ENCODE data around the gene HMCN1.

Gene HMCN1

DNA sequence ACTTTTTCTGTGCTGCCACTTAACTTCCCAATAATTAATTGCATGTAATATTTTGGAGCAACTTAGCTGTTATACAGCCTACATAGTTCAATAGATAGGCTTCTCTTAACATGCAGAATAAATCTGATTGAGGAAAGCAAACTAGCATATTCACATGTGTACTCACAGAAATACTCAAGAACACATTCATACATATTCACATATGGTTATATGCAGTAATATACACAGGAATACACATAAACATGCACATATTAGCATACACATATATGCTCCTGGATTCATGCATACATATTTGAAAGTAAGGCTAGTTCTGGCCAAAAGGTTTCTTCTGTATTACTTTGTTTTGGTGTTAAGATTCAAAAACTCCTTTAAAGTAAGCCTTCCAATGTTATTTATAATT lies 73.1 kb downstream of the HMCN1 start:
- DNase-seq, result no peak

DNA sequence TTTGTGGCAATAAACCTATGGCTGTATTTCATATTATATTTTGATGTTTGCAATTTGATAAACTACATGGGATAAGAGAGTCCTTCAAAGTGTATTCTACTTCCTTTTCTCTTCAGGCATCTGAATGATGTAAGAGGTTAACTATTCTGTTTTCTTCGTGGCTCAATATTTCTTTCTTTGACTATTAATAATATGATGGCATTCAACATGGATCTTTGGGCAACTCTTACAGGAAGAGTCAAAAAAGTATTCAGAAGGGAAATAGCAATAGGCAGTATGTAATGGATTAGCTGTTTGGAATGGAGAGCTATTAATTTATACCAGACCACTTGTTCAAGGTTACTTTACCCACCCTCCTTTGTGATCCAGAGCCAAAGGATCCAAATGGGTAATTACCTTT lies 74.4 kb downstream of the HMCN1 start:
- DNase-seq, result no peak

DNA sequence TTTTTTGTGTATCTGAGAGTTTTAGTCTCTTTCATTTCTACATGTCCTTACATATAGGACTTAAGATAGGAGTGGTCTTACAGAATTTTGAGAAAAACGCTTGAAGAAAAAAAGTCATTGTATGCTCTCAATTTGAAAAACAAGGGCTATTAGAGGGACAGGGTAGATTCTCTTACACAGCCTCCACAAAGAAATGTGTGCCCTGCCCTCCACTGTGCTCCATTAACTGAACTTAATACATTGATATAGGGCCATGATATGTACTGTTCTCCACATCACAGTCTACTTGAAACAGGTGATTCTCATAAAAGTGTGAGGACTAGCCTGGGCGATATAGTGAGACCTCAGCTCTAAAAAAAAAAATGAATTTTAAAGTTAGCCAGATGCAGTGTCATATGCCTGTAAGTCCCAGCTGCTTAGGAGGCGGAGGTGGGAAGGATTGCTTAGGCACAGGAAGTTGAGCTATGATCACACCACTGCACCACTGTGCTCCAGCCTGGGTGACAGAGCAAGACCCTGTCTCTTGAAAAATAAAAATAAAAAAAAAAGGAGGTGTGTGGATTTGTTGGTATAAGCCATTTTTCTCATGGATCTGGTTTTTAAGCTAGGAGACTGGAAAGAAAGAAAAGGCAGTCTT lies 77.0 kb downstream of the HMCN1 start:
- DNase-seq, result no peak

DNA sequence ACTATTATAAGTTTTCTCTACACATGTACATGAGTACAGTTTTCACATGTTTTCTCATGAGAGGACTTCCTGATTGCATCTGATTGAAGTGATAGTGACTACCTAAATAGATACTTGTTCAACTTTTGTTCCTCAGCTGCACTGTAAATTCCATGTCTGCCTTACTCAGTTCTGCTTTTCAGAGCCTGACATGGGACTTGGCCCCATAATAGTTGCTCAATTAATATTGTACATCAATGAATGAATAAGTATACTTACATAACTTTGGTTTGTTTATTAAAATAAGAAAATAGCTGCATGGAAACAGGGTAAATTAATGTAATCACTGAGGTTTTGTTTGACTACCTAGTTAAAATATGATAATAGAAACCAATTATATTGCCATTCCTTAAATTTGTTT lies 78.7 kb downstream of the HMCN1 start:
- DNase-seq, result no peak

DNA sequence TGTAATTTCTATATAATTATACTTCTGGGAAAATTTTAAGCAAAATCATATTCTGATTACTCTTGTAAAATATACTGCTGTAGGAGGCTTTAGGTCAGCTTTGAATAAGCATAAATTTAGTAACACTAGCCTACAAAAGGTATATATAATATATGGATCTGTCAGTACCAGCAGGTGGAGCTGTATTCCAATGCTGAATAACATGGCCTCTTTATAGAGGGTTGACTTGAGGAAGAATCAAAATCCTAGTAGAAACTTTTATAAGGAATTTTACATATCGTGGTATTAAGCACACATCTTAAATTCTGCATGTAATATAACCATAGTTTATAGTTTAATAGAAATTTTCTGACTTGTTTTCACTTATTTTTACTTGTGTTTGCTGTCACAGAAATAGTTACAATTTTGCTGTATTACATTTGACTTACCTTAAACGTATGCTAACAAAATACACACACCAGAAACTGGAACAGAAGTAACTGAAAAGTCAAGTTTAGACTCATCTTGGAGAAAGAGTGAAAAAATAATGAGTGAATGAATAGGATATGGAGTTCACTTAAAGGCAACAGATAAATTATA lies 79.3 kb downstream of the HMCN1 start:
- peak; percentile 18 to 53 for DNase-seq

DNA sequence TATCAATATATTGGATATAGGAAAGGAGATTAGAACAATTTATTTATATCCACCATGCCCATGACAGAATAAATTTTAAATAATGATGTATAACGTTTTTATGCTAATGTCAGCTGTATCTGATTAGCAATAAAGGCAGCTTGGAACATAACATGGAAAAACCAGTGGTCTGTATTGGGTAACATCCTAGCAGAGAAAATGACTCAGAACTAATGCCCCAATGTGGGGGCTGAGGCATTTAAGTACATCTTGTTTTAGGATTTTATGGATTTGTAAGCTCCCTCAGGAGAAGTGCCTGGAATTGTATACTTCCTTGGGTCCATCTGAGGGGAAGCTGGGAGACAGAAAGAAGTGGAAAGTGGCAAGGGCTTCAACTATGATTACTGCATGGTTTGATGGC lies 82.3 kb downstream of the HMCN1 start:
- DNase-seq, result no peak

DNA sequence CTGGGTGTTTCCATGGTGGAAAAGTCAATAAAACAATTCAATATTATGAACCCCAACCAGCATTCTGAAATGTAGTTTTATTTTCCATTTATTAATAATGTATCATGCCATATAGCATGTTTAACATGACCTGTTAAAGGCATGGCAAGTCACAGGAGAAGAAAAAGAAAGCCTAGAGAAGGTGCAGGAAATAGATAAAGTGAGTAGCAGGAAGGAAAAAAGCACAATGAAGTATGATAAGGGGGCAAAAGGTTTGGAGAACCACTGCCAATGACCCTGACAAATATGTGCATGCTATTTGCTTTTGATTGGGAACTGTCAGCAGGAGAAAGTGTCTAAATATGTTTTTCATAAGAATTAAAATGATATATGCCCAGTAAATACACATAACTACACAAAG lies 85.6 kb downstream of the HMCN1 start:
- DNase-seq, result no peak

DNA sequence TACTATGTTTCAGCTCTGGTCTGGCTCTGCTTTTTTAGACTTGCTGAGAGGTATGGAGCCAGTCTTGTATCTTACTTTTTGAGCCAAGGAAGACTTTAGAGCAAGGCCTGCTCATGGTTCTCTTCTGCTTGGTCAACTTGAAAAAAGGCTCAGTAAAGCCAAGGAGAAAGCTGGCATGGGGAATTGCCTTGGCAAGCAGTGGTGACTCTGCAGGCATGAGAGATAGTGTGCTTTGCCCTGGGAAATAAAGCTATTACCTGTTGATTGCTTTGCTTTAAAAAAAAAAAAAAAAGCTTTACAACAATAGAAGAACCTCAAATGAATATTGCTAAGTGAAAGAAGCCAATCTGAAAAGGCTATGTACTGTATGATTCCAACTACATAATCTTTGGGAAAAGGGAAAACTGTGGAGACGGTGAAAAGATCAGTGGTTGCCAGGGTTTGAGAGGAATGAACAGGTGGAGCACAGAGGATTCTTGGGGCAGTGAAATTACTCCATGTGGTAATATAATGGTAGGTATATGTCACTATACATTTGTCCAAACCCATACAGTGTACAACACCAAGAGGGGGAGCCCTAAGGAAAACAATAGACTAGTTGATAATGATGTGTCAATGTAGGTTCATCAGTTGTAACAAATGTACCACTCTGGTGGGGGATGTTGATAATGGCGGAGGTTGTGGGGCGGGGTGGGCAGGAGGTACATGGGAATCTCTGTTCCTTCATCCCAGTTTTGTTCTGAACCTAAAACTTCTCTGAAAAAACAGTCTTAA lies 87.6 kb downstream of the HMCN1 start:
- DNase-seq, result no peak

DNA sequence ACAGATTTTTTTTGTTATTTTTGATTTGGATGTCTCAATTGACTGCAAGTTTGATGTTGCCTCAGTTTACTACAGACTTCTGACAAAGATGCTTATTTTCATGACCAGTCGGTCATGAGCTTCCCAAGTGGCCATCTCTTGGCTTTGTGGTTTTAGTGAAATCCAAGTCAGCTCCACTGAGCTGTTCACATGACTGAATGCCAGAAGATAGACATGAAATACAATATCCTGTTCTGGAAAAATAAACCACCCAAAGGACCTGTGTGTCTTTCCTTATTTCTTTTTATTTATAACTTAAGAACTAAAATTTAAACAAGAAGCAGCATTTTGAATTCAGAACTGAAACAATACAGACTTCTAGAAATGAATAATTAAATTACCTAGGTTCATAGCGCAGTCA lies 89.3 kb downstream of the HMCN1 start:
- DNase-seq, result no peak

DNA sequence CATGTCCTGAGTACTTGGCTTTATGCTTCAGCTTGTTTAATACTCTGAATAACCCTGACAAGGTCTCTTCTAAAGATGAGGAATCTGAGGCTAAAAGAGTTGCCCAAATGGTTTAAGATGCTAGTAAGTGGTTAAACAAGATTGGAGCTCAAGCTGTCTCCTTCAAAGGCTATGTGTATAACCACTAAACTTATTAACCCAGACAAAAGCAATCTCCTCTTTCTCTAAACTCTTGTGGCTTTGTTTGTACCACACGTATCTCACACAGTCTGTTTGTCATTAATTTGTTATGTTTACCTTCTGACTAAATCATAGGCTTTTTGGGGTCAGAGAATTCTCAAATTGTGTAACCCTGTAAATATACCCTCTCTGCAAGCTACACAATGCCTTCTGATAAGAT lies 89.9 kb downstream of the HMCN1 start:
- DNase-seq, result no peak

DNA sequence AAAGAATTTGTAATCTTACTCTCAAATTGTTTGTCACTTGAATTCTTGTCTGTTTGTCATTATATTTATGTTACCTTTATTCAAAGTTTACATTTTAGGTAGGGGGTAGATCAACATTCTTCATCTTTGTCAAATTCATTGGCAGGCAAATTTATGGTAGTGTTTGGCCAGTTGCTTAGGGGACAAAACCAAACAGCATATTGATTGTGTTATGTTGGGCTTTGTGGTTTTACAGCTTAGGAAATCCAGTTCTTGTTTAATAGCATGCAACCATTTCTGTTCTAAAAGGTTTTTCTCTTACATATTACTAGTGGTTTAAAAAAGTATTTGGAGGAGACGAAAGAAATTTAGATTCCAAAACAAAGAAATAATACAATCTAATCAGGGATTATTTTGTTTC lies 91.4 kb downstream of the HMCN1 start:
- no peak for DNase-seq

DNA sequence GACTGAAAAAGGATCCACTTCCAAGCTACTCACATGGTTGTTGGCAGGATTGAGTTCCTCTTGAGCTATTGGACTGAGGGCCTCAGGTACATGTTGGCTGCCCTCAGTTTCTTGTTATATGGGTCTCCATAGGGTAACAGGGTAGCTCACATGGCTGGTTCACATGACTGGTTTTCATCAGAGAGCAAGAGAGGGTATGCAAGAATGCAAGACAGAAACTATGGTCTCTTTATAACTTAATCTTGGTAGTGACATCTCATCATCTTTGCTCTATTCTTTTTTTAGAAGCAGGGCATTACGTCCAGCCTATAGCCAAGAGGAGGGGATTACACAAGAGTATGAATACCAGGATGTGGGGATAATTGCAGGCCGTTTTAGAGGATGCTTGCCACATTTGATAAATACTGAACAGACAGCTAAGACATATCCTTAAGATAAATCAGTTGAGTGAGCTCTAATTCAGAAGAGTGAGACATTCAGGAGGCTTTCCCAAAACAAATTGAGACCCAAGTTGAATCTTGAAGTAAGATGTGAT lies 100.2 kb downstream of the HMCN1 start:
- DNase-seq, result no peak

DNA sequence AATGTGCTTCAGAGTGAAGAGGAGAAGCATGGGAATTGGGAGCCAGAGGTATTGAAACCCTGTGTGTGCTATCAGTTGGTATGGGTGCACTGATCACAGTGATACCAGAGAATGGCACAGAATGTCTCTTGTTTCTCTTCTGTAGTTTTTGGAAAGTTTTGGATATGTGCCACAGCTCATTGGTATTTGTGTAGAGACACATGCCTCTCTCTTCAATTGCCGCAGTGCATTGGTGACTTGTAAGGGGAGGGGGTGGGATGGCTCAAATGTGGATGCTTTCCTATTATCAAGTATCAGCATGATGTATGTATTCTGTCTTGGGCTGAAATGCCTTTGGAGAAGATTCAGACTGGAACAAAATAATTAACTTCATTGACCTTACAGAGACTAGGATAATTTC lies 101.0 kb downstream of the HMCN1 start:
- DNase-seq, result no peak

DNA sequence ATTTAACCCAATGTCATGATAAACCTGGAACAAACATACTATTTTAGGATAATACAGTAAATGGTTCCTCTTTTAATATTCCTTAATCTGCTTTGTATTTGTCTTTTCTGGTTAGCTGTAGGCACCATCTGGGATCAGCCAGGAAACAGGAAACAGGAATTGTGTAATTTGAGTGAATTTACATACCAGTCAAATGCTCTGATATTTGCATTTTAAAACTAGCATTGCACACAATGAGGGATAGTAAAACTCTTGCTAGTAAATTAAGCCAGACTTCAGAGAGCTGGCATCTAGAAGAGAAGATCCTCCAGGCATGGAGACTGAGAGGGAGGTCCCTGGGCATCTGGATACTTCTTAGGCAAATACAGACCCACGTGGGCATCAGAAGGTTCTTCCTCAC lies 103.5 kb downstream of the HMCN1 start:
- no peak for DNase-seq

DNA sequence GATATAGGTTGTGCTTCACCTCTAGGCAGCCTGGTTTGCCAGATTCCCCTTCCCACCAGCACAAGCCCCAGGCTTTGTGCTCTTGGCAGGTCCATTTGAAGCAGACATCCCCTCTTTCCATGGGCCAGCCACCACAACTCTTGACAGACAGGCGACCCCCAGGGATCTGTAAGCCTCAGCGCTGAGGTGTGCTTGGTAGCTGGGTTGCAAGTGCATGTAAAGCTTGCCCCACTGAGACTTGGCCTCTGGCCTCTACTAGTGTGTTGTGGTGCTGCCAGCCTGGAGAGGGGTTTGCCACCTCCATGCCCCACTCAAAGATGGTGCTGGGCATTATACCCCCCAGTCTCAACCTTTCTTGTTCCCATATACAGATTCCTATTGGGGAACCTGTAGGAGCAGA lies 103.9 kb downstream of the HMCN1 start:
- DNase-seq, result no peak

DNA sequence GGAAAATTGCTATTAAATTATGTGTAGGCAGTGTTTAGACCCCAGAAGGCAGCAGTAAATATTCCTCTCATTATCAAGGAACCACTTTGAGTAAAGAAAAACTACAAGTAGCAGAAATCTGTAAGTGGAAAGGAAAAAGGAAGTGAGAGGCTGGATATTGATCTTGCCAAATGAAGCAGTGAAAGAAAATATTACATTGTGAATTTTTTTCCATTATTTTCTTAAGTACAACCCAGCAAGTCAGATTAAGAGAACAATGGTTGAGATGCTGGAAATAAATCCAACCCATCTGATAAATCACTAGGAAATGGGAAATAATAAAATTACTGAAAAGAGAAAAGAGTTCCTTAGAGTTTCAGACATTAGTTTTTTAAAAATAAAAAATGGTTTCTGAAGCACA lies 106.7 kb downstream of the HMCN1 start:
- no peak for DNase-seq

DNA sequence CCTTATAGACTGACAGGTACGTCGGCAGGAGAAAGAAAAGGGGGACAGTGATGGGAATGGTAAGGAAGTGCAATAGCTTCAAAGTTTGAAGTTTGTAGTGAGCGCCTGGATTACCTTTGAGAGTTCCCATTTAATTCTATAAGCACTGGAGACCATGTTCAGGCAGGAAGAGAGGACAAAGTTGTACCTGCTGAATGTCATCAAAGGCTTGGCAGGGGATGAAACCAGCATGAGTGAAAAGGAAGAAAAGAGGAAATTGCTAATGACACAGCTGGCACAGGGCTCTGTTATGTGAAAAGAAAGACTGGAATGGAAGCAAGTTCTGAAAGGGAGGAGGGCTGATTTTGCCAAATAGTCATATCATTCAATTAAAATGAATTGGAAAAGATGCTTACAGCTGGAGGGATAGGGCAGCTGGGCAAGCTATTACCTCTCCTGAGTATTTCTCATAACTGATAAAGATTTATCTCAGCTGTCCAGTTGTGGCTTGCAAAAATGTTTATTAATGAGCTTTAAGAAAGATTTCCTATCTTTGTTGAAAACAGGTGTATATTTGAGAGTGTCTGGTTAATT lies 109.2 kb downstream of the HMCN1 start:
- DNase-seq, result no peak

DNA sequence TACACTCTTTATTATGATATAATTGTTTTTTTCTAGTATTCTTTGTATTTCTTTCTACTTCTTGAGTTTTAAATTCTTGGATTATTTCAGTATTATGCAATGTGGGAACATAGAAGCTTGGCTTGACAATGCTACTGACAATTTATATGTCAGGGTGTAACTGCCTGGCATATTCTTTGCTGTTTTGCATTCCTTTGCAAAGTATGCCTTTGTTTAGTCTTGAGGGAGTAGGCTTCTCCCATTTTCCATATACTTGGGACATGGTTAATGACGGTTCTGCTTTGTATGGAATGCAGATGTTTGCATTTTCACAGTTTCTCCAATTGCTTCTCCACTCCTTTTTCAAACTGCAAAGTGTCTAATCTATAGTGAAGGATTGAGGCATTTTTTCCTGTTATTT lies 109.8 kb downstream of the HMCN1 start:
- DNase-seq, result no peak

DNA sequence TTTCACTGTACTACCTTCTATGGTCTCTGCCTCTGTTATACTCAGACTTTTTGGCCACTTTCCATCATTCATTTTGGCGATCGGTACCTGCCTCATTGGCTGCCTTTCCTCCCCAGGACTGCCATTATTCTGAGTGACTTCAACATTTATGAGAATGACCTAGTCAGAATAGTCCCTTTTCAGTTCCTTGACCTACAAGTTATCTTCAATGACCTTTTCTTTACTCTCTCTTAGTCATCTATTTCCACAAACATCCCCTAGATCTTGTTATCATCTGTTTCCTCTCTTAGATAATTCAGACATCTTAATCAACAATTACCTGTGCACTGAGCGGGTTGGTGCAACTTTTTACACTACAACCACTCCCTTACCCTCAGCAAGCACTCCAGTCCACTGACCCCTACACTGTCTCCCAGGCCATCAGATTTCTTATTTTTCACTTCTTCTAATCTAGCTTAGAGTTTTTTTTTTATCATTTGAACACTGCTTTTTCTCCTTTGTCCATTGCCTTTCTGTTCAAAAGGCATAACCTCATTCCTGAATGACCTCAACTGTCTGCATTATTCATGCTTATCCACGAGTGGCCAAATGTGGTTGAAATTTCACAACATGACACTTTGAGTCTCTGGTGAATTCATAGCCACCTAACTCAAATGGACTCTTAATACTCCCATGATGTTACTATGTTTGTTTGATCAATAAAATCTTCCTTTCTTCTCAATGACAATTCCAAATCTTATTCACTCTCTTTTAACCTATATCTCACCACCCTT lies 112.7 kb downstream of the HMCN1 start:
- DNase-seq, result no peak

DNA sequence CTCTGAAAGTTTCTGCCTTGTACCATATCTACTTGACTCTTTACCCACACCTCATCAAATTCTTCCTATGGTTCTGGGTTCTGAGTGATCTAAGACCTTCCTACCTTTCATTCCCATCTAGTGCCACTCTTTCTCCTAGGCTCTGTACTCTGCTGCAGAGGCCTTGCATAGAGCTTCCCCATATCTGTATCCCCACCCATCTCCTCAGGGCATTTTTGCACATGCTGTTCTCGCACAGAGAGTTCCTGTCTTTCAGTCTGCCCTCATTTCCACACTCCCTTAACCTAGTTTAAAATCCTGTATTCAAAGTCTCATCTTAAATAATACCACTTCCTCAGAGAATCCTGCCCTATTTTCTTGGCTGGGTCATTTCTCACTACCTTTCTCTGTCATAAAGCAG lies 114.8 kb downstream of the HMCN1 start:
- no peak for DNase-seq

DNA sequence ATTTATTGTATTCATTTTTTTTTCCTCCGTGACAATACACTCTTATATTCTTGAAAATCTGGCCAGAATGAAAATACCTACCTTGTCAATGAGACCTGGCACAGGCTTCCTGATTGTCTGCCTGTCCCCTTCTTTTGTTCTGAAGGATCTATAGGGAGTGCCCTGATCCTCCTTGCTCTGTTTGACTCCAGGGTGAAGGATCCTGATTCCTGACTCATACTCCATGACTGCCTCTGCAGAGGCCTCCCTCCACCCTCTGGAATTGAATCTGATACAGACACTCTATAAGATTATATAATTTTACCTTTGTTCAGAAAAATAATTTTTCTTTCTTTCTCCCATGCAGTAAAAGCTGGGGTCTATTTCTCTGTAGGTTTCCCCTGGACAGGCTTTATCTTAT lies 116.2 kb downstream of the HMCN1 start:
- DNase-seq, result no peak

DNA sequence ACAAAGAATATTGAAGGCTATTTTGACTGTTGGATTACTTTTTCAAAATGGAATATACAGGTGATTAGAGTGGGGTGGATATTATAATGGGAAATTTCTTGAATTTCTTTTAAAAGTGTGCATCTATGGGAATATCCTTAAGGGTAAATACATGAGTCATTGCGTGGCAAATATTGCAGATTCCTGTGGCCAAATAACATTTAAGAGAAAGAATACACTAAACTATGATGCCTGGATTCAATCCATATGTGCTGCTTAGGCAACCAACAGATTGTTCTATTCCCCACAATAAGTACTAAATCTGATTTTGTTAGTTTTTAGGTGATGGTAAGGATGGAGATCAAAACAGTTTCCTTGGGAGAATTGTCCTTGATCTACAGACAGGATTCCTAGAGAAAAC lies 119.5 kb downstream of the HMCN1 start:
- DNase-seq, result no peak

DNA sequence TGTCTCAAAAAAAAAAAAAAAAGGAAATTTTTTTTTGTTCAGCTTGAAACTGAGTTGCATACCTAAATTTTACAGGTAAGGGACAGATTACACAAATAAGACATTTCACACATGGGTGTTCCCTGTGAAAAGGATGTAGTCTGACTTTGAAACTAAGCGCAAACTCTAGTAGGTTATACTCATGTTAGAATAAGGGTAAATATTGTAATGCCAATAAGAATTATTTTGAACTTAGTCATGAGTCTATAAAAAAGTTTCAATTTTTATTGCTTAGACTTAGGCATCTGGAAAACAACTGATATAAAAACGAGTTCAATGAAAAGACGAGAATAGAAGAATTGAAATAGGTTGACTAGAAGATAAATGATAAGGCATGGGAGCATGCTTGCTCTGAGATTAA lies 122.3 kb downstream of the HMCN1 start:
- no peak for DNase-seq
